ENCODE data around the gene ZNF239.

DNA sequence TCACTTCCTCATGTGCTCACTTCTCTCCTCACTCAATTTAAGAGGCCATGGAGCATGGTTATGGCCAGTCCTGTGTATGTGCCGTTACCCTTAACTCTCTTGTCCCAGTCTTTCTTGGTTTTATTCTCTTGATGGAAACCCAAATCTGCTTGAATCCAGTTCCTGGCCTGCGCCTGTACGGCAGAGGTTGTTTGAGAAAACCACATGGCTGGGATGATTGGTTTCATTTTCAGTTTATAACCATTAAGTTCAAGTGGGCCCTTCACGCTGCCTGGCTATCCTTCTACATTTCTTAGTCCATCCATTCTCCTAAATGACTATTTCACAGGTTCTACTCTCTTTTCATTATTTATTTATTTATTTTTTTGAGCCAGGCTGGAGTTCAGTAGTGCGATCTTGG is 1.6 kb upstream of the ZNF239 start:
- TF ChIP-seq, protein P1, sequence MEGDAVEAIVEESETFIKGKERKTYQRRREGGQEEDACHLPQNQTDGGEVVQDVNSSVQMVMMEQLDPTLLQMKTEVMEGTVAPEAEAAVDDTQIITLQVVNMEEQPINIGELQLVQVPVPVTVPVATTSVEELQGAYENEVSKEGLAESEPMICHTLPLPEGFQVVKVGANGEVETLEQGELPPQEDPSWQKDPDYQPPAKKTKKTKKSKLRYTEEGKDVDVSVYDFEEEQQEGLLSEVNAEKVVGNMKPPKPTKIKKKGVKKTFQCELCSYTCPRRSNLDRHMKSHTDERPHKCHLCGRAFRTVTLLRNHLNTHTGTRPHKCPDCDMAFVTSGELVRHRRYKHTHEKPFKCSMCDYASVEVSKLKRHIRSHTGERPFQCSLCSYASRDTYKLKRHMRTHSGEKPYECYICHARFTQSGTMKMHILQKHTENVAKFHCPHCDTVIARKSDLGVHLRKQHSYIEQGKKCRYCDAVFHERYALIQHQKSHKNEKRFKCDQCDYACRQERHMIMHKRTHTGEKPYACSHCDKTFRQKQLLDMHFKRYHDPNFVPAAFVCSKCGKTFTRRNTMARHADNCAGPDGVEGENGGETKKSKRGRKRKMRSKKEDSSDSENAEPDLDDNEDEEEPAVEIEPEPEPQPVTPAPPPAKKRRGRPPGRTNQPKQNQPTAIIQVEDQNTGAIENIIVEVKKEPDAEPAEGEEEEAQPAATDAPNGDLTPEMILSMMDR (conservative IDR thresholded peaks at IDR 0.05; ENCODE audit: low read depth, low read length): no peak
- no peak for TF ChIP-seq EZH2 (IDR thresholded peaks at IDR 0.05; ENCODE audit: borderline replicate concordance, low read depth, low read length, poor library complexity, severe bottlenecking)
